GM12878 (cell line): ENCODE results near the gene YIF1B. TPM values are rescaled to one million over a fixed set of nuclear protein-coding genes. Genes with fewer than 3 reads are reported as not detected.

Source experiments
- ATAC-seq: fragments of 200-7000 bp; cut with Tn5 transposase; 3 replicates; pipeline ENCODE4 v1.9.1; 2020; ENCODE audit warnings: mild to moderate bottlenecking, moderate library complexity
- BruUV-seq: library from RNA; stranded (reverse); fragments of 400-500 nt; replicated peaks from 2 replicates; lab custom pipeline; 2021; lab: Mats Ljungman, UMichigan
- CTCF ChIA-PET: fragments of 300-600 bp; sonication (Branson Sonifier 250); formaldehyde crosslinking; extraction: SDS; loops from one replicate; lab custom pipeline; 2021; ENCODE audit warnings: inconsistent platforms; lab: Yijun Ruan, JAX
- POLR2A ChIA-PET: fragments of 350-600 bp; formaldehyde crosslinking; extraction: SDS; loops from one replicate; lab custom pipeline; 2021; ENCODE audit warnings: inconsistent platforms; lab: Charles Lee
- RAD21 ChIA-PET: fragments of 300-600 bp; sonication (Branson Sonifier 250); formaldehyde crosslinking; loops from one replicate; lab custom pipeline; 2023; ENCODE audit warnings: antibody characterized with exemption; ENCODE audit not compliant: unreplicated experiment; lab: Charles Lee
- SMC1A ChIA-PET: fragments of 300-600 bp; sonication (Branson Sonifier 250); formaldehyde crosslinking; loops from one replicate; lab custom pipeline; 2023; ENCODE audit not compliant: unreplicated experiment, uncharacterized antibody; lab: Charles Lee
- DNase-seq: peaks from one replicate; pipeline ENCODE4 v3.0.0-alpha.2; 2011; ENCODE audit warnings: low read depth, low spot score
- FAIRE-seq: peaks from 3 replicates; lab custom pipeline; 2011; peaks lifted over from hg19 to GRCh38; lab: Jason Lieb, UNC
- H2AFZ ChIP-seq: 2 replicates; pipeline ENCODE4 v1.6.0; 2011; ENCODE audit warnings: low read depth, low read length, control low read depth; ENCODE audit not compliant: control insufficient read depth
- H3K27ac ChIP-seq: 2 replicates; pipeline ENCODE4 v1.5.1; 2011; ENCODE audit warnings: control low read depth; ENCODE audit not compliant: control insufficient read depth, insufficient read depth
- H3K27me3 ChIP-seq, 2 experiments: replicated peaks in 1 of 2; 2 replicates each; pipeline versions ENCODE4 v1.6.0 to v1.6.1; 2011; ENCODE audit warnings: low read length in 1 of 2; ENCODE audit not compliant: control insufficient read depth in 2 of 2, insufficient read depth in 2 of 2
- H3K36me3 ChIP-seq, 2 experiments: 2 replicates each; pipeline ENCODE4 v1.5.1; 2011; ENCODE audit warnings: low read length in 1 of 2; ENCODE audit not compliant: control insufficient read depth in 2 of 2, insufficient read depth in 2 of 2
- H3K4me1 ChIP-seq: 2 replicates; pipeline ENCODE4 v1.6.1; 2011; ENCODE audit warnings: mild to moderate bottlenecking, low read length, moderate library complexity, mixed read lengths; ENCODE audit not compliant: control insufficient read depth, insufficient read depth
- H3K4me2 ChIP-seq: 2 replicates; pipeline ENCODE4 v1.6.0; 2011; ENCODE audit warnings: control low read depth; ENCODE audit not compliant: control insufficient read depth, insufficient read depth
- H3K4me3 ChIP-seq: fragments of 200-600 bp; sonication (generic); 2 replicates; pipeline ENCODE4 v1.5.1; 2016
- H3K79me2 ChIP-seq: 2 replicates; pipeline ENCODE4 v1.6.0; 2011; ENCODE audit warnings: low read length; ENCODE audit not compliant: control insufficient read depth, insufficient read depth
- H3K9ac ChIP-seq: 2 replicates; pipeline ENCODE4 v1.8.0; 2011; ENCODE audit warnings: low read length, control low read depth, mixed read lengths; ENCODE audit not compliant: control insufficient read depth, insufficient read depth
- H3K9me3 ChIP-seq: replicated peaks from 3 replicates; pipeline ENCODE4 v1.5.1; 2011; ENCODE audit warnings: mild to moderate bottlenecking, low read length; ENCODE audit not compliant: control insufficient read depth, insufficient read depth
- H4K20me1 ChIP-seq: 2 replicates; pipeline ENCODE4 v1.6.0; 2011; ENCODE audit not compliant: control insufficient read depth, insufficient read depth
- CEBPZ ChIP-seq: fragments of 150-350 bp; IDR thresholded peaks from 2 replicates; pipeline ENCODE4 v1.6.1; 2016; ENCODE audit warnings: low read depth, low read length
- HDAC6 ChIP-seq: fragments of 200-600 bp; sonication (generic); IDR thresholded peaks from one replicate; pipeline ENCODE4 v1.8.0; 2017; ENCODE audit warnings: antibody characterized with exemption; ENCODE audit not compliant: unreplicated experiment
- MTA3 ChIP-seq: IDR thresholded peaks from 2 replicates; pipeline ENCODE4 v1.6.1; 2012; ENCODE audit warnings: low read length, inconsistent platforms, borderline replicate concordance
- SPI1 ChIP-seq: IDR thresholded peaks from 2 replicates; pipeline ENCODE4 v1.6.1; 2011; ENCODE audit warnings: low read depth, mild to moderate bottlenecking, low read length, moderate library complexity, borderline replicate concordance; ENCODE audit not compliant: insufficient read depth
- ZNF207 ChIP-seq: fragments of 450-650 bp; IDR thresholded peaks from 2 replicates; pipeline ENCODE4 v1.6.1; 2014; ENCODE audit warnings: antibody characterized with exemption, mild to moderate bottlenecking, borderline replicate concordance
- ZNF384 ChIP-seq: IDR thresholded peaks from 2 replicates; pipeline ENCODE4 v1.6.1; 2012; ENCODE audit warnings: low read depth, mild to moderate bottlenecking, low read length, improper control_type of control experiment, borderline replicate concordance
- ZSCAN29 ChIP-seq: fragments of 450-650 bp; IDR thresholded peaks from 2 replicates; pipeline ENCODE4 v1.6.1; 2017; ENCODE audit warnings: mild to moderate bottlenecking, moderate library complexity
- WGBS: methylation state at CpG from one replicate; pipeline ENCODE4 v1.1.6; 2016; ENCODE audit warnings: low lambda C conversion rate; ENCODE audit not compliant: insufficient replicate concordance, insufficient coverage; ENCODE audit errors: missing lambda C conversion rate; 5-methylcytosine and 5-hydroxymethylcytosine counted together
- in situ Hi-C: fragments of 300-500 bp; cut with MboI; formaldehyde crosslinking; loops from 9 replicates; pipeline ENCODE4 v1.14.3; 2018; ENCODE audit warnings: mixed read lengths
- intact Hi-C: fragments of 100-400 bp; cut with micrococcal nuclease; formaldehyde crosslinking; loops from one replicate; pipeline ENCODE4 v1.14.2; 2022; ENCODE audit not compliant: unreplicated experiment
- polyA plus RNA-seq, 11 experiments: library from polyadenylated mRNA; depleted of rRNA in 4 of 11; unstranded in 6 of 11; stranded (reverse) in 5 of 11; fragments of >200 nt; fragmentation: Nextera tagmentation in 4 of 11; fragmentation: Illumina TruSeq in 1 of 11; extraction: Ambion mirVana in 4 of 11; extraction: Trizol in 1 of 11; gene quantifications; 1 replicate in 1 of 11; 2 replicates in 10 of 11; pipeline versions ENCODE4 v1.2.1 to v1.2.3, GENCODE V29; 2011 to 2016; ENCODE audit warnings: inconsistent platforms in 2 of 11, missing spikeins in 2 of 11, low read depth in 1 of 11
- total RNA-seq, 4 experiments: library from RNA; depleted of rRNA in 3 of 4; stranded (reverse); fragments of >200 nt in 3 of 4; fragmentation: Illumina TruSeq in 1 of 4; extraction: Trizol in 1 of 4; gene quantifications; 2 replicates each; pipeline versions ENCODE4 v1.2.1 to v1.2.3, GENCODE V29; 2013 to 2021

Gene YIF1B
- total and polyA plus RNA-seq, 10 of the 15 experiments (the other 5 are each of a cell fraction or from before 2014, with no cell fraction given): 1.3 to 106 (median 53.5) TPM

- Histone ChIP-seq H3K36me3 (peaks cover 0 to 11% of the 10 kb centered on the region in 2 experiments; a peak in 3 of 4 replicates), H3K9ac (no peak overlapping the region), H4K20me1 (no peaks in the 10 kb centered on the region), H2AFZ (no peak overlapping the region), H3K4me1 (no peaks in the 10 kb centered on the region), H3K27ac (no peak overlapping the region), H3K4me2 (no peak overlapping the region), H3K4me3 (no peak overlapping the region), H3K79me2 (no peaks in the 10 kb centered on the region), H3K9me3 (no peaks in the 10 kb centered on the region)
- 87% methylated on average over 20 of the region's 24 CpGs for WGBS
- intact Hi-C loops: no loop called here
- ChIA-PET SMC1A (no interaction called here), POLR2A (no interaction called here), RAD21 (no interaction called here), CTCF (no interaction called here)
- no peak for DNase-seq
- ATAC-seq: no peak
- BruUV-seq: no TSS peak
- TF ChIP-seq ZNF384: no peak
- TF ChIP-seq, all 136 proteins: peak for 0
- in situ Hi-C loops: no loop called here
- no peaks in the 10 kb centered on the region for H3K27me3 ChIP-seq
- no peak for FAIRE-seq
These were observed 6.7 kb downstream of the YIF1B start for GRCh38 chr19:38308926-38309614.

- no TSS peak for BruUV-seq
- H3K79me2 ChIP-seq: no peaks in the 10 kb centered on the region
- ATAC-seq (no peak), FAIRE-seq (no peak), DNase-seq (no peak)
- intact Hi-C loops: no loop called here
- H3K9me3 ChIP-seq: no peaks in the 10 kb centered on the region
- H3K36me3 ChIP-seq: peaks cover 0 to 11% of the 10 kb centered on the region in 2 experiments; a peak in 3 of 4 replicates
- H3K9ac ChIP-seq: no peak overlapping the region
- ChIA-PET CTCF (no interaction called here), SMC1A (no interaction called here), RAD21 (no interaction called here), POLR2A (no interaction called here)
- H3K4me2 ChIP-seq: no peak overlapping the region
- H2AFZ ChIP-seq: no peak overlapping the region
- H3K4me1 ChIP-seq: no peaks in the 10 kb centered on the region
- TF ChIP-seq HDAC6 (no peak), MTA3 (no peak), CEBPZ (no peak), SPI1 (peak; percentile 35; the same call in 1 of the 2 replicates), ZSCAN29 (no peak), ZNF207 (no peak)
- no peaks in the 10 kb centered on the region for H3K27me3 ChIP-seq
- 89% methylated on average over 12 of the region's 12 CpGs for WGBS
- H3K27ac ChIP-seq: no peak overlapping the region
- in situ Hi-C loops: no loop called here
- H3K4me3 ChIP-seq: no peak overlapping the region
- no peaks in the 10 kb centered on the region for H4K20me1 ChIP-seq
These were observed 7.6 kb downstream of the YIF1B start for GRCh38 chr19:38308006-38308766.
